Activated naive CD8-positive, alpha-beta T cell treated with anti-CD3 and anti-CD28 coated beads, Interleukin-2, amount 50 U/mL, for 16 hours (primary cell): ENCODE measurements around the gene PLXNA4.

Source experiments
- DNase-seq: peaks from one replicate; pipeline ENCODE4 v3.0.0-alpha.2; 2020; ENCODE audit warnings: low read depth, low spot score

PLXNA4 gene

GRCh38 chr7:132416395-132416794, 159.9 kb downstream of the PLXNA4 start:
- no peak for DNase-seq

GRCh38 chr7:132415259-132415658, 161.0 kb downstream of the PLXNA4 start:
- DNase-seq = no peak

- no peak for DNase-seq
These were observed 161.4 kb downstream of the PLXNA4 start for GRCh38 chr7:132414857-132415256.

GRCh38 chr7:132412435-132412834, 163.8 kb downstream of the PLXNA4 start:
- no peak for DNase-seq

- no peak for DNase-seq
These were observed 165.3 kb downstream of the PLXNA4 start for GRCh38 chr7:132410861-132411541.

GRCh38 chr7:132410385-132410784, 165.9 kb downstream of the PLXNA4 start:
- no peak for DNase-seq

GRCh38 chr7:132407764-132408163, 168.5 kb downstream of the PLXNA4 start:
- no peak for DNase-seq

GRCh38 chr7:132406039-132406438, 170.2 kb downstream of the PLXNA4 start:
- DNase-seq = no peak

GRCh38 chr7:132404261-132404660, 172.0 kb downstream of the PLXNA4 start:
- DNase-seq = no peak

- DNase-seq = no peak
These were observed 172.7 kb downstream of the PLXNA4 start for GRCh38 chr7:132403465-132404110.

GRCh38 chr7:132402751-132403245, 173.5 kb downstream of the PLXNA4 start:
- DNase-seq = no peak

- no peak for DNase-seq
These were observed 174.2 kb downstream of the PLXNA4 start for GRCh38 chr7:132402096-132402495.

- DNase-seq = no peak
These were observed 175.6 kb downstream of the PLXNA4 start for GRCh38 chr7:132400561-132401142.

- DNase-seq = no peak
These were observed 176.9 kb downstream of the PLXNA4 start for GRCh38 chr7:132399367-132399766.

GRCh38 chr7:132398253-132398925, 177.9 kb downstream of the PLXNA4 start:
- DNase-seq = no peak

GRCh38 chr7:132397070-132397469, 179.2 kb downstream of the PLXNA4 start:
- no peak for DNase-seq

GRCh38 chr7:132395361-132395760, 180.9 kb downstream of the PLXNA4 start:
- DNase-seq = no peak

- no peak for DNase-seq
These were observed 181.7 kb downstream of the PLXNA4 start for GRCh38 chr7:132394283-132395198.

- no peak for DNase-seq
These were observed 182.4 kb downstream of the PLXNA4 start for GRCh38 chr7:132393789-132394261.

- DNase-seq = no peak
These were observed 183.6 kb downstream of the PLXNA4 start for GRCh38 chr7:132392713-132393112.

- DNase-seq = no peak
These were observed 185.6 kb downstream of the PLXNA4 start for GRCh38 chr7:132390705-132391104.
